Activated naive CD4-positive, alpha-beta T cell treated with anti-CD3 and anti-CD28 coated beads for 36 hours (primary cell): Measurements from ENCODE around the gene SAMD3. TPM values are rescaled to one million over a fixed set of nuclear protein-coding genes. Genes with fewer than 3 reads are reported as not detected.
A peak's percentile ranks its signal among the peaks of the same experiment; 100 is the strongest.
"Not testable (repeated sequence)": the region's sequence is repeated elsewhere in the genome, so short reads cannot be mapped to it uniquely, and the experiment has no call there.

Source experiments
- CTCF ChIA-PET: fragments of 350-600 bp; sonication (Branson Sonifier 250); formaldehyde crosslinking; loops from one replicate; lab custom pipeline; 2021; ENCODE audit warnings: antibody characterized with exemption; lab: Charles Lee
- DNase-seq: peaks from one replicate; pipeline ENCODE4 v3.0.0-alpha.2; 2020
- H3K27ac Mint-ChIP-seq: one replicate; pipeline ENCODE4 v1.8.0; 2021; ENCODE audit warnings: mild to moderate bottlenecking, mixed read lengths
- H3K27me3 Mint-ChIP-seq: one replicate; pipeline ENCODE4 v1.8.0; 2021; ENCODE audit warnings: low read depth, mixed read lengths
- H3K36me3 Mint-ChIP-seq: one replicate; pipeline ENCODE4 v1.8.0; 2021; ENCODE audit warnings: low read depth, mixed read lengths
- H3K4me1 Mint-ChIP-seq: one replicate; pipeline ENCODE4 v1.8.0; 2021; ENCODE audit warnings: low read depth, mixed read lengths
- H3K4me3 Mint-ChIP-seq: one replicate; pipeline ENCODE4 v1.8.0; 2021; ENCODE audit warnings: mild to moderate bottlenecking, moderate library complexity, mixed read lengths
- H3K9me3 Mint-ChIP-seq: one replicate; pipeline ENCODE4 v1.8.0; 2021; ENCODE audit warnings: mixed read lengths
- intact Hi-C: fragments of 100-400 bp; cut with micrococcal nuclease; formaldehyde crosslinking; loops from one replicate; pipeline ENCODE4 v1.15.1; 2023
- total RNA-seq, 2 experiments: library from RNA; stranded (reverse); gene quantifications; one replicate each; pipeline ENCODE4 v1.2.3, GENCODE V29; 2021

Gene SAMD3
- total RNA-seq, 2 experiments from 2014 or later, result 1.0 to 2.3 TPM

- Mint-ChIP-seq H3K27ac (no peak overlapping the region), H3K36me3 (peaks cover 2% of the 10 kb centered on the region), H3K27me3 (no peaks in the 10 kb centered on the region), H3K4me1 (peaks cover 67% of the 10 kb centered on the region), H3K4me3 (no peak overlapping the region), H3K9me3 (peaks cover 6% of the 10 kb centered on the region)
- CTCF ChIA-PET, result no interaction called here
- no peak for DNase-seq
- intact Hi-C loops, result loop anchor here (2.0 to 5.0 kb wide), 2 partner anchors 33 to 162 kb away; partner anchors contain the start of gene SAMD3
Measured at GRCh38 chr6:130189531-130190397, 33.0 kb downstream of the SAMD3 start.

DNA sequence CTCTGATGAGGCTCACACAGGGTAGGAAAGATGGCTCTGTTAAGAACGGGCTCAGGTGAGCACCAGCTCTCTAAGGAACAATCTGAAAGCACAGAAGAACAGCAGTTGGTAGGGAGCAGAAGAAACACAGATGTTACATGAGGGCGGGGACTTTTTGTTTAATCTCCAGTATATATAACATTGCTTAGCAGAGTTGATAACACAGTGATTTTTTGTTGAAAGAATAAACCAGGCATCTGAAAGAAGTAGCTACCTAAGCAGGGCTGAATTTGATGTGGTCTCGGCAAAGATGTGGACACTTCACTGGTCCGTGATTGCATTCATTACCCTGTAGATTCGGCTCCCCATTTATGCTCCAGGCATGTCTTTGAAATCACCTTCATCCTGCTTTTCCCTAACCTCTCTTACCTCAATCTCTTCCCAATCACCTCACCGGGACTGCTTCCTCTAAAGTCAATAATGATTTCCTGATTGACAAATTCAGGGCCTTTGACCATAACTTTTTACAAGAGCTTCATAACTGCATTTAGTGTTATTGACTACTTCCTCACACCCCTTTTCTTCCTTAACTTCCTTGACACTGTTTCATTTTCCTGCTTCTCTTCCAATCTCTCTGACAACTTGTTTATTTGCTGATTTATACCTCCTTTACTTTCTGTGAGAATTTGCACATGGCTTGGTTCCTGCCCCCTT is 34.4 kb downstream of the SAMD3 start:
- CTCF ChIA-PET, result interaction anchor here (0.5 to 1.4 kb wide), 4 partner anchors 16 to 591 kb away, joined by 3 to 5 read pairs (median 4); partner anchors contain the start of gene SAMD3
- H3K4me3 Mint-ChIP-seq, result no peak overlapping the region
- no peak overlapping the region for H3K27ac Mint-ChIP-seq
- H3K4me1 Mint-ChIP-seq, result peaks cover 72% of the 10 kb centered on the region
- intact Hi-C loops, result loop anchor here (1.0 to 5.0 kb wide), 3 partner anchors 34 to 161 kb away; partner anchors contain the start of gene SAMD3
- peaks cover 2% of the 10 kb centered on the region for H3K36me3 Mint-ChIP-seq
- DNase-seq, result no peak
- H3K27me3 Mint-ChIP-seq, result no peaks in the 10 kb centered on the region
- H3K9me3 Mint-ChIP-seq, result peaks cover 6% of the 10 kb centered on the region

DNA sequence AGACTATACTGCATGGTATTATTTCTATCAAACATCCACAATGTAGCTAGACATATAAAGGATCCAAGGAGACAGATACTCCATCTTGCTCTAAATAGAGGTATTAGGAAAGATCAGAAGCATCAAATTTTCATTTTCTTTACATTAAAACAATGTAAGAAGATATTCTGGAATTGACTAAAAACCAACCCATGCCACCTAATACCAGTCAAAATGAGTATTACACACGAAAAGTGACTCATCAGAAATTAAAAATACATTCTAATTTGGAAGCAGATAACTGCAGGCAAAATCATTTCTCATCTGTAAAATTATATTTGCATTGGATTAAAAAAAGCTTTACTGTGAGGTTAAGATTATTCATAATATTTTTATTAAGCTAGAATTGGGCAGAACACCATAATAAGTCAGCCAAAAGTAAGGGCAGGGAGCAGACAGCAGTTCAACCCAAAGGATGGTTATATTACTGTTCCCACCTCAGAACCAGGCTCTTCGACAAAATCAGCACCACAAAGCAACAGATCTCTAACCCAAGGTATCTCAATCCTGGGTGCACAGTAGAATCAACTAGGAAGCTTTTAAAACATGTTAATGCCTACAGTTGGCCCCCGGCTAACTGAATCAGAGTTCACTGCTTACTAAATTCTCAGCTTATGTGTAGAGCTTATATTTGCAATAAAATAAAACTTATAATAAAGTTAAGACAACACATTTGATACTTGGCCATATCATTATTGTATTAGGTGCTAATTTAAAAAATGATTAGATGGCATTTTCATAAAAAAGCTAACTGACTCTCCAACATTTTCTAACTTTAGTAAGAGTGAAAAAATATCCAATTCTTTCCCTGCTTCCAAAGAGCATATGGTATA is 35.2 kb downstream of the SAMD3 start:
- Mint-ChIP-seq H3K4me3 (no peak overlapping the region), H3K27ac (no peak overlapping the region), H3K9me3 (peaks cover 1% of the 10 kb centered on the region), H3K36me3 (peaks cover 2% of the 10 kb centered on the region), H3K27me3 (no peaks in the 10 kb centered on the region), H3K4me1 (peaks cover 71% of the 10 kb centered on the region)
- DNase-seq, result no peak
- CTCF ChIA-PET, result interaction anchor here (0.6 to 1.4 kb wide), 6 partner anchors 9 to 58 kb away, joined by 3 to 5 read pairs (median 4); partner anchors contain the start of gene SAMD3
- intact Hi-C loops, result loop anchor here (1.0 to 5.0 kb wide), 4 partner anchors 25 to 160 kb away; partner anchors contain the start of gene SAMD3

GRCh38 chr6:130185658-130186057 is 37.1 kb downstream of the SAMD3 start:
- Mint-ChIP-seq H3K4me1 (peaks cover 61% of the 10 kb centered on the region), H3K9me3 (no peaks in the 10 kb centered on the region), H3K36me3 (peaks cover 1% of the 10 kb centered on the region), H3K4me3 (no peak overlapping the region), H3K27me3 (no peaks in the 10 kb centered on the region), H3K27ac (no peak overlapping the region)
- DNase-seq, result no peak
- CTCF ChIA-PET, result interaction anchor here (0.6 to 1.6 kb wide), 2 partner anchors 38 to 1249 kb away, joined by 3 to 5 read pairs; partner anchors contain the start of gene SAMD3
- intact Hi-C loops, result loop anchor here (5.0 kb wide), 1 partner anchor 158 kb away; no protein-coding TSS in a partner anchor

DNA sequence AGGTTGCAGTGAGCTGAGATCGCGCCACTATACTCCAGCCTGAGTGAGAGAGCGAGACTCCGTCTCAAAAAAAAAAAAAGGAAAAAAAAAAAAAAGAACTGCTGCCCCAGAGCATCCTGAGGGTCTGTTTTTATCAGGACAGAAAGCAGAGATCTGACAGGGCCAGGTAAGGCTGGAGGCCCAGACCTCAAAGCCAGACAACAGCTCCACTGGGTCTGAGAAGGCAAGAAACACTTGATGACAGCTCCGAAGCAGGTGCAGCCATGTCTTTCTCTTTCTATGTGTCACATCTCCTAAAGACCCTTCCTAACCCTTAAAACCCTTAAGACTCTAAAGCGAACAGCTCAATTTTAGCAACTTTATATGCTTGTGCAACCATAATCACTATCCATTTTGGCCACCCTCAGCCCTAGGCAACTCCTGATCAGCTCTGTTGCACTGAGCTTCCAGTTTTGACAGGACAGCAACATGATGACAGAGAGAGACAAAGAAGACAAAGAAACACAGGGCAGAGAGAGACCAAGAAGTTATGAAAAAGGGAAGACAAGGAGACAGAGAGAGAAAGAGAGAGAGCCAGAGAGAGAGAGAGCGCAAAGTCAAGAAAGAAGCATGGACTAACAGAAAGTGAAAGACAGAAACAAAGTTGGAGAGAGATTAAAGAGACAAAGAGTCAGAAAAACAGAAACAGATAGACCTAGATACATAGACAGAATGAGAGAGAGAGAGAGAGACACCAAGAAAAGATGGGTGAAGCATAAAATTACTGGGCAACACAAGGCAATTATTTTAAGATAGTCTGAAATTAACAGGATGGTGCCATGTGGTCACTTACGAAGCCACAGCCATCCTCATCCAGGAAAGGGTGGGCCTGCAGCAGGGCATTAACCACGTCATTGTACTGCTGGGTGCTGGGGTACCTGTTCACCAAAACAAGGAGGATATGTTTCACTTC is 39.2 kb downstream of the SAMD3 start:
- Mint-ChIP-seq H3K27ac (peak overlapping the region; percentile 85), H3K4me3 (peak overlapping the region; percentile 69), H3K27me3 (no peaks in the 10 kb centered on the region), H3K36me3 (peaks cover 4% of the 10 kb centered on the region), H3K9me3 (no peaks in the 10 kb centered on the region), H3K4me1 (peaks cover 42% of the 10 kb centered on the region)
- intact Hi-C loops, result no loop called here
- CTCF ChIA-PET, result interaction anchor here (0.7 to 1.0 kb wide), 3 partner anchors 17 to 129 kb away, joined by 3 to 6 read pairs (median 4); partner anchors contain the start of gene SAMD3
- peak; percentile 56 for DNase-seq

- intact Hi-C loops, result no loop called here
- DNase-seq, result no peak
- peaks cover 4% of the 10 kb centered on the region for H3K36me3 Mint-ChIP-seq
- CTCF ChIA-PET, result no interaction called here
- no peak overlapping the region for H3K4me3 Mint-ChIP-seq
- H3K27me3 Mint-ChIP-seq, result no peaks in the 10 kb centered on the region
- peaks cover 38% of the 10 kb centered on the region for H3K4me1 Mint-ChIP-seq
- no peaks in the 10 kb centered on the region for H3K9me3 Mint-ChIP-seq
- no peak overlapping the region for H3K27ac Mint-ChIP-seq
Measured at GRCh38 chr6:130182466-130182865, 40.3 kb downstream of the SAMD3 start.

DNA sequence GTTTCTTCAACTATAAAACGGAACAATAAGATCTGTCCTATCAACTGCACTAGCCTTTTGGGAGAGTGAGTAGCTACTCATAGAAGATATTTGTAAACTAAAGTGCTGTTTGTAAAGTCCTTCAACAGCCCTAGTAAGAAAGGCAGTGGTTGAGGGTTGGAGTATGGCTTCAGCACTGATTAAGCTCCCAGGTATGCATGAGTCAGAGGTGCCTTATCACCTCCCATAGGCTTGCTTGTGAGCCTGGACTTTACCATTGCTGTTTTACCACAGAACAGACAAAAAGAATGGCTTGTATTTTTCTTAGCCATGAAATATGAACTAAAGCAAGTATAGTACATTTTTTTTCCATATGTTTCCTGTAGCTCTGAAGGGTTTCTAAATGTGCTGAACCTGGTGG is 44.1 kb downstream of the SAMD3 start:
- Mint-ChIP-seq H3K4me1 (peaks cover 21% of the 10 kb centered on the region), H3K36me3 (peaks cover 4% of the 10 kb centered on the region), H3K9me3 (no peaks in the 10 kb centered on the region), H3K27me3 (no peaks in the 10 kb centered on the region), H3K27ac (no peak overlapping the region), H3K4me3 (no peak overlapping the region)
- intact Hi-C loops, result no loop called here
- CTCF ChIA-PET, result interaction anchor here (0.6 to 1.6 kb wide), 3 partner anchors 9 to 790 kb away, joined by 3 to 4 read pairs (median 4); no protein-coding TSS in a partner anchor
- no peak for DNase-seq

GRCh38 chr6:130176378-130176777 is 46.4 kb downstream of the SAMD3 start:
- Mint-ChIP-seq H3K36me3 (peaks cover 11% of the 10 kb centered on the region), H3K9me3 (peaks cover 13% of the 10 kb centered on the region), H3K4me1 (peaks cover 8% of the 10 kb centered on the region), H3K27ac (no peak overlapping the region), H3K27me3 (no peaks in the 10 kb centered on the region), H3K4me3 (no peak overlapping the region)
- CTCF ChIA-PET, result no interaction called here
- no peak for DNase-seq
- intact Hi-C loops, result no loop called here

- intact Hi-C loops, DNase-seq, H3K4me1 Mint-ChIP-seq, H3K4me3 Mint-ChIP-seq, H3K27ac Mint-ChIP-seq, H3K27me3 Mint-ChIP-seq: not testable (repeated sequence)
- CTCF ChIA-PET, result interaction anchor here (1.2 kb wide), 1 partner anchor 13 kb away, joined by 3 read pairs; no protein-coding TSS in a partner anchor
- Mint-ChIP-seq H3K9me3 (peaks cover 25% of the 10 kb centered on the region), H3K36me3 (peaks cover 10% of the 10 kb centered on the region)
Measured at GRCh38 chr6:130173377-130174004, 49.3 kb downstream of the SAMD3 start.

- intact Hi-C loops, H3K4me3 Mint-ChIP-seq, H3K27me3 Mint-ChIP-seq, H3K4me1 Mint-ChIP-seq, H3K27ac Mint-ChIP-seq, DNase-seq: not testable (repeated sequence)
- Mint-ChIP-seq H3K9me3 (peaks cover 25% of the 10 kb centered on the region), H3K36me3 (peaks cover 14% of the 10 kb centered on the region)
- CTCF ChIA-PET, result interaction anchor here (0.6 kb wide), 1 partner anchor 873 kb away, joined by 3 read pairs; no protein-coding TSS in a partner anchor
Measured at GRCh38 chr6:130170160-130170559, 52.6 kb downstream of the SAMD3 start.
